Measurements from ENCODE around the gene SLC39A1. TPM values are rescaled to one million over a fixed set of nuclear protein-coding genes. Genes with fewer than 3 reads are reported as not detected.

SLC39A1 gene
- total RNA-seq, 2 experiments from 2014 or later, result 40.3 to 42.2 TPM

GRCh38 chr1:153957744-153958110, 5.6 kb downstream of the SLC39A1 start:
- intact Hi-C loops (cut with micrococcal nuclease), result loop anchor here (2.0 kb wide), 1 partner anchor 33 kb away; the partner anchor contains the start of gene RPS27
- POLR2A ChIA-PET, result interaction anchor here (0.8 to 7.3 kb wide), 9 partner anchors 8 to 312 kb away, joined by 3 to 62 read pairs (median 7); partner anchors contain the start of genes CREB3L4, DENND4B, GATAD2B and JTB
- no peaks in the 10 kb centered on the region for H3K27me3 Mint-ChIP-seq
- peak overlapping the region; percentile 97 for H3K4me3 Mint-ChIP-seq
- peaks cover 30% of the 10 kb centered on the region for H3K36me3 Mint-ChIP-seq (ENCODE audit: low read depth)
- peak; percentile 21 for ATAC-seq
- no peaks in the 10 kb centered on the region for H3K9me3 Mint-ChIP-seq
- DNase-seq, result peak; percentile 73
- CTCF ChIA-PET, result interaction anchor here (0.7 to 4.8 kb wide), 3 partner anchors 8 to 27 kb away, joined by 3 to 46 read pairs (median 3); partner anchors contain the start of gene DENND4B
- TF ChIP-seq, protein P1, sequence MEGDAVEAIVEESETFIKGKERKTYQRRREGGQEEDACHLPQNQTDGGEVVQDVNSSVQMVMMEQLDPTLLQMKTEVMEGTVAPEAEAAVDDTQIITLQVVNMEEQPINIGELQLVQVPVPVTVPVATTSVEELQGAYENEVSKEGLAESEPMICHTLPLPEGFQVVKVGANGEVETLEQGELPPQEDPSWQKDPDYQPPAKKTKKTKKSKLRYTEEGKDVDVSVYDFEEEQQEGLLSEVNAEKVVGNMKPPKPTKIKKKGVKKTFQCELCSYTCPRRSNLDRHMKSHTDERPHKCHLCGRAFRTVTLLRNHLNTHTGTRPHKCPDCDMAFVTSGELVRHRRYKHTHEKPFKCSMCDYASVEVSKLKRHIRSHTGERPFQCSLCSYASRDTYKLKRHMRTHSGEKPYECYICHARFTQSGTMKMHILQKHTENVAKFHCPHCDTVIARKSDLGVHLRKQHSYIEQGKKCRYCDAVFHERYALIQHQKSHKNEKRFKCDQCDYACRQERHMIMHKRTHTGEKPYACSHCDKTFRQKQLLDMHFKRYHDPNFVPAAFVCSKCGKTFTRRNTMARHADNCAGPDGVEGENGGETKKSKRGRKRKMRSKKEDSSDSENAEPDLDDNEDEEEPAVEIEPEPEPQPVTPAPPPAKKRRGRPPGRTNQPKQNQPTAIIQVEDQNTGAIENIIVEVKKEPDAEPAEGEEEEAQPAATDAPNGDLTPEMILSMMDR (IDR thresholded peaks at IDR 0.05), result no peak
- H3K27ac Mint-ChIP-seq, result peak overlapping the region; percentile 98
- H3K4me1 Mint-ChIP-seq (ENCODE audit: low read depth), result peaks cover 59% of the 10 kb centered on the region

DNA sequence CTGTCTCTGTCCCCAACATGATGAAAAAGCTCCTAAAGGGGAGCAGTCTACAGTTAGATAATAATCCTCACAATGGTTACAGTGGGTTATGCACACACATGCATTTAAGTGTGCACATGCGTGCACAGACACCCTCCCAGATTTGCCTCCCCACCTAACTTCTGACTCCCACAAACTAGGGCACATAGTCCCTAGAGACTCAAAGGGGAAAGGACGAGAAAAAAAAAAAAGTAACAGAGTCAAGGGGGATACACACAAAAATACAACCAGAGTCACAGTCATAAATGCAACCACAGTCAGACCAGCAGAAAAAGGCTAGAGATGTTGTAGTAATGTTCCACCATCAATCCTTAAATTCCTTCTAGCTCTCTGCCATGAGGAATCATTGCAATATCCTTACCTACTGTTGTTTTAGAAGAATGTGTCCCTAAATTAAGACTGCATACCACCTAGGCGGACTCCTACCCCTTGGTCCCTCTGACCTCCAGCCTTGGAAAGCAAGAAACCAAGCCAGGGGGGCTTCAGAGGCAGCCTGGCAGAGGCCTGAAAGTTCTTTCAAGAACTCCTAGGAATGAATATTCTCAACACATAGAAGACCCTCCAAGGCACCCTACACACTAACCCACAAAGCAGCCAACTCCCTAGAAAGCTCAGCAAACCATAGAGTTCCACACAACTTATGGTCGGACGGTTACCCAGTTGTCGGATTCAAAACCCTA, 6.2 kb downstream of the SLC39A1 start:
- no peak for DNase-seq
- Mint-ChIP-seq H3K27ac (peak overlapping the region; percentile 98), H3K4me3 (peak overlapping the region; percentile 97), H3K9me3 (no peaks in the 10 kb centered on the region), H3K36me3 (ENCODE audit: low read depth) (peaks cover 33% of the 10 kb centered on the region), H3K27me3 (no peaks in the 10 kb centered on the region), H3K4me1 (ENCODE audit: low read depth) (peaks cover 55% of the 10 kb centered on the region)
- ATAC-seq, result no peak
- intact Hi-C loops (cut with micrococcal nuclease), result loop anchor here (2.0 kb wide), 1 partner anchor 34 kb away; the partner anchor contains the start of gene RPS27
- ChIA-PET CTCF (interaction anchor here (0.6 to 4.8 kb wide), 7 partner anchors 9 to 420 kb away, joined by 3 to 46 read pairs (median 6); partner anchors contain the start of genes CREB3L4, DENND4B and RAB13), POLR2A (interaction anchor here (0.7 to 7.3 kb wide), 11 partner anchors 10 to 312 kb away, joined by 3 to 62 read pairs (median 7); partner anchors contain the start of genes CREB3L4, DENND4B, GATAD2B and JTB)
- TF ChIP-seq, protein P1 (IDR thresholded peaks at IDR 0.05), result no peak

DNA sequence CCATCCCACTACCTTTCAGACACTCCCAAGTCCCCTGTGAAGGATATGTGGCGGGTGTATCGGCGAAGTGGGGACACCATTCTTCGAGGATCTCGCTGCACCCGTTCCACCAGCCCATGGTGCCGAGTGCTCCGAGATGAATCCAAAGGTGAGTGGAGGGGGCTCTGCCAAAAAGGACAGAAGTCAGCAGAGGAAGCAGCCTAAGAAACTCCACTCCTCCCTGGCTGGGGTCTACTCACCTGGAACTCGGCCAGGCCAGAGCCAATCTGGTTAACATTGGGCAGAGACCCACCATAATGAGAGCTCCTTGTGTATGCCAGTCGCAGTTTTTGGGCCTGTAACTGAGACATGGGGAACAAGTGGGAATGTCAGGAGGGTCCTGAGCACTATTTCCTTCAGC, 8.5 kb downstream of the SLC39A1 start:
- Mint-ChIP-seq H3K9me3 (no peaks in the 10 kb centered on the region), H3K27me3 (no peaks in the 10 kb centered on the region), H3K36me3 (ENCODE audit: low read depth) (peaks cover 33% of the 10 kb centered on the region), H3K4me3 (no peak overlapping the region), H3K27ac (peak overlapping the region; percentile 65), H3K4me1 (ENCODE audit: low read depth) (peaks cover 38% of the 10 kb centered on the region)
- ATAC-seq (no peak), DNase-seq (no peak)
- intact Hi-C loops (cut with micrococcal nuclease), result no loop called here
- ChIA-PET POLR2A (interaction anchor here (0.6 to 7.3 kb wide), 6 partner anchors 9 to 31 kb away, joined by 3 to 62 read pairs (median 22); partner anchors contain the start of genes CREB3L4, DENND4B, JTB and RAB13), CTCF (interaction anchor here (1.1 to 4.8 kb wide), 4 partner anchors 9 to 32 kb away, joined by 3 to 46 read pairs (median 4); partner anchors contain the start of genes DENND4B and JTB)
- TF ChIP-seq, protein P1 (IDR thresholded peaks at IDR 0.05), result no peak

- TF ChIP-seq, protein P1 (IDR thresholded peaks at IDR 0.05), result no peak
- no peak overlapping the region for H3K4me3 Mint-ChIP-seq
- peaks cover 32% of the 10 kb centered on the region for H3K4me1 Mint-ChIP-seq (ENCODE audit: low read depth)
- intact Hi-C loops (cut with micrococcal nuclease), result no loop called here
- H3K27me3 Mint-ChIP-seq, result no peaks in the 10 kb centered on the region
- H3K27ac Mint-ChIP-seq, result peak overlapping the region; percentile 65
- no peaks in the 10 kb centered on the region for H3K9me3 Mint-ChIP-seq
- CTCF ChIA-PET, result interaction anchor here (1.1 to 4.8 kb wide), 3 partner anchors 8 to 33 kb away, joined by 3 to 46 read pairs (median 5); partner anchors contain the start of gene DENND4B
- ATAC-seq (no peak), DNase-seq (no peak)
- POLR2A ChIA-PET, result interaction anchor here (0.7 to 7.3 kb wide), 8 partner anchors 9 to 39 kb away, joined by 3 to 62 read pairs (median 4); partner anchors contain the start of genes CREB3L4, DENND4B, GATAD2B and RAB13
- peaks cover 35% of the 10 kb centered on the region for H3K36me3 Mint-ChIP-seq (ENCODE audit: low read depth)
These were observed 9.4 kb downstream of the SLC39A1 start for GRCh38 chr1:153953859-153954365.
